ENCODE results near the gene SPON1. TPM values are rescaled to one million over a fixed set of nuclear protein-coding genes. Genes with fewer than 3 reads are reported as not detected.

SPON1 gene
- total RNA-seq, 4 donors from 2014 or later = 8.0 to 16.1 (median 11.3) TPM

GRCh38 chr11:14290422-14290821 is 327.9 kb downstream of the SPON1 start:
- 93% methylated on average over 3 of the region's 3 CpGs for WGBS
- Histone ChIP-seq H3K27me3 (no peaks in the 10 kb centered on the region), H3K4me1 (no peaks in the 10 kb centered on the region), H3K9me3 (no peaks in the 10 kb centered on the region), H3K27ac (no peak overlapping the region), H3K4me3 (no peak overlapping the region), H3K36me3 (peaks cover 3% of the 10 kb centered on the region)
- DNase-seq (ENCODE audit: low spot score in 2 of 2) = no peak
- no peak for TF ChIP-seq EP300 (IDR thresholded peaks at IDR 0.05)

- Histone ChIP-seq H3K4me1 (peaks cover 13% of the 10 kb centered on the region), H3K9me3 (no peaks in the 10 kb centered on the region), H3K27ac (no peak overlapping the region), H3K4me3 (no peak overlapping the region), H3K36me3 (no peaks in the 10 kb centered on the region), H3K27me3 (no peaks in the 10 kb centered on the region)
- 67% methylated on average over 1 of the region's 1 CpG for WGBS
- TF ChIP-seq POLR2A (IDR thresholded peaks at IDR 0.05) (no peak), POLR2AphosphoS5 (IDR thresholded peaks at IDR 0.05) (no peak), EP300 (IDR thresholded peaks at IDR 0.05) (no peak), CTCF (IDR thresholded peaks at IDR 0.05) (no peak)
- no peak for DNase-seq (ENCODE audit: low spot score in 2 of 2)
Observed at GRCh38 chr11:14299921-14300320, 337.4 kb downstream of the SPON1 start.

- TF ChIP-seq POLR2A (IDR thresholded peaks at IDR 0.05) (no peak), POLR2AphosphoS5 (IDR thresholded peaks at IDR 0.05) (no peak), CTCF (IDR thresholded peaks at IDR 0.05) (peak; percentile 62 to 66), EP300 (IDR thresholded peaks at IDR 0.05) (no peak)
- no peaks in the 10 kb centered on the region for H3K27me3 ChIP-seq
- H3K27ac ChIP-seq = no peak overlapping the region
- no peaks in the 10 kb centered on the region for H3K36me3 ChIP-seq
- 36% methylated on average over 6 of the region's 6 CpGs for WGBS
- no peak overlapping the region for H3K4me3 ChIP-seq
- peaks cover 13% of the 10 kb centered on the region for H3K4me1 ChIP-seq
- DNase-seq (ENCODE audit: low spot score in 2 of 2) = no peak
- H3K9me3 ChIP-seq = no peaks in the 10 kb centered on the region
Observed at GRCh38 chr11:14300661-14301304, 338.3 kb downstream of the SPON1 start.

- H3K36me3 ChIP-seq = no peaks in the 10 kb centered on the region
- DNase-seq (ENCODE audit: low spot score in 2 of 2) = no peak
- H3K9me3 ChIP-seq = no peaks in the 10 kb centered on the region
- no peaks in the 10 kb centered on the region for H3K27me3 ChIP-seq
- no peak for TF ChIP-seq POLR2A (IDR thresholded peaks at IDR 0.05)
- no peak for TF ChIP-seq EP300 (IDR thresholded peaks at IDR 0.05)
- no peak for TF ChIP-seq CTCF (IDR thresholded peaks at IDR 0.05)
- TF ChIP-seq POLR2AphosphoS5 (IDR thresholded peaks at IDR 0.05) = no peak
- no peak overlapping the region for H3K27ac ChIP-seq
- H3K4me3 ChIP-seq = no peak overlapping the region
- H3K4me1 ChIP-seq = peaks cover 26% of the 10 kb centered on the region
Observed at GRCh38 chr11:14304601-14305000, 342.1 kb downstream of the SPON1 start.

- H3K27ac ChIP-seq = no peak overlapping the region
- over 99% methylated on average over 7 of the region's 7 CpGs for WGBS
Observed at GRCh38 chr11:14305649-14306048, 343.1 kb downstream of the SPON1 start.

More at GRCh38 chr11:14305649-14306048, 343.1 kb downstream of the SPON1 start:
- Histone ChIP-seq H3K4me3 (no peak overlapping the region), H3K36me3 (no peaks in the 10 kb centered on the region), H3K27me3 (no peaks in the 10 kb centered on the region), H3K4me1 (peaks cover 20% of the 10 kb centered on the region), H3K9me3 (no peaks in the 10 kb centered on the region)
- DNase-seq (ENCODE audit: low spot score in 2 of 2) = no peak
- TF ChIP-seq POLR2A (IDR thresholded peaks at IDR 0.05) = no peak
- no peak for TF ChIP-seq POLR2AphosphoS5 (IDR thresholded peaks at IDR 0.05)
- no peak for TF ChIP-seq EP300 (IDR thresholded peaks at IDR 0.05)
- no peak for TF ChIP-seq CTCF (IDR thresholded peaks at IDR 0.05)

All from suprapubic skin (tissue), 4 donors.